Common myeloid progenitor, CD34-positive (primary cell): ENCODE data around the gene CCDC126.
"Not testable (repeated sequence)": the region's sequence is repeated elsewhere in the genome, so short reads cannot be mapped to it uniquely, and the experiment has no call there.

ENCODE experiments used
- CTCF ChIA-PET: fragments of 350-600 bp; sonication (Branson Sonifier 250); formaldehyde crosslinking; loops from one replicate; lab custom pipeline; 2021; ENCODE audit warnings: antibody characterized with exemption; lab: Charles Lee
- POLR2A ChIA-PET: fragments of 350-600 bp; sonication (Branson Sonifier 250); formaldehyde crosslinking; loops from one replicate; lab custom pipeline; 2021; ENCODE audit warnings: antibody characterized with exemption; lab: Charles Lee
- DNase-seq, 3 donors: peaks; one replicate each; pipeline versions ENCODE4 v3.0.0 to v3.0.0-alpha.2; 2013
- H3K27ac ChIP-seq, 2 experiments: 1 replicate in 1 of 2; 2 replicates in 1 of 2; pipeline ENCODE4 v1.7.0; 2013; ENCODE audit warnings: inconsistent platforms in 2 of 2, low read length in 2 of 2, mild to moderate bottlenecking in 2 of 2, low read depth in 1 of 2, moderate library complexity in 1 of 2; ENCODE audit not compliant: severe bottlenecking in 2 of 2, insufficient read depth in 1 of 2, poor library complexity in 1 of 2
- H3K27me3 ChIP-seq, 5 experiments: replicated peaks in 2 of 5; 1 replicate in 3 of 5; 2 replicates in 2 of 5; pipeline versions ENCODE4 v1.6.1 to v1.7.0; 2013; ENCODE audit warnings: low read length in 4 of 5, mild to moderate bottlenecking in 2 of 5, moderate library complexity in 2 of 5, inconsistent platforms in 1 of 5; ENCODE audit not compliant: insufficient read depth in 5 of 5, control insufficient read depth in 4 of 5
- H3K36me3 ChIP-seq, 4 experiments: 1 replicate in 2 of 4; 2 replicates in 2 of 4; pipeline versions ENCODE4 v1.6.1 to v1.7.0; 2013; ENCODE audit warnings: low read length in 3 of 4, control low read depth in 1 of 4, mild to moderate bottlenecking in 1 of 4; ENCODE audit not compliant: control insufficient read depth in 4 of 4, insufficient read depth in 4 of 4
- H3K4me1 ChIP-seq, 4 experiments: 1 replicate in 3 of 4; 2 replicates in 1 of 4; pipeline versions ENCODE4 v1.6.1 to v1.7.1; 2013; ENCODE audit warnings: low read length in 3 of 4, mild to moderate bottlenecking in 3 of 4, control low read depth in 1 of 4, inconsistent platforms in 1 of 4, moderate library complexity in 1 of 4; ENCODE audit not compliant: control insufficient read depth in 4 of 4, insufficient read depth in 4 of 4; ENCODE audit errors: control extremely low read depth in 1 of 4
- H3K4me3 ChIP-seq, 7 experiments: 1 replicate in 4 of 7; 2 replicates in 3 of 7; pipeline versions ENCODE4 v1.5.1 to v1.7.0; 2013; ENCODE audit warnings: mild to moderate bottlenecking in 7 of 7, low read length in 6 of 7, moderate library complexity in 6 of 7, inconsistent platforms in 2 of 7, low read depth in 2 of 7, control low read depth in 1 of 7; ENCODE audit not compliant: insufficient read depth in 4 of 7, control insufficient read depth in 1 of 7; ENCODE audit errors: extremely low read depth in 1 of 7
- H3K9me3 ChIP-seq, 5 experiments: 1 replicate in 4 of 5; 2 replicates in 1 of 5; pipeline versions ENCODE4 v1.6.1 to v1.7.1; 2013; ENCODE audit warnings: low read length in 4 of 5, mild to moderate bottlenecking in 2 of 5, inconsistent platforms in 1 of 5, low read depth in 1 of 5, moderate library complexity in 1 of 5; ENCODE audit not compliant: control insufficient read depth in 4 of 5, insufficient read depth in 2 of 5; ENCODE audit errors: control extremely low read depth in 1 of 5
- WGBS: methylation state at CpG from one replicate; pipeline ENCODE4 v1.1.5; 2013; ENCODE audit not compliant: insufficient coverage; 5-methylcytosine and 5-hydroxymethylcytosine counted together

CCDC126 gene

GRCh38 chr7:23679898-23680413, 82.8 kb downstream of the CCDC126 start, which contains the start of gene FAM221A:
Gene FAM221A, plus strand, starts transcription at chr7:23680199. Its CDS starts 20 bp downstream, at chr7:23680219.
- H3K9me3 ChIP-seq, result no peaks in the 10 kb centered on the region
- POLR2A ChIA-PET, result no interaction called here
- CTCF ChIA-PET, result interaction anchor here (1.0 to 10.2 kb wide), 5 partner anchors 12 to 81 kb away, joined by 3 to 69 read pairs (median 3); no protein-coding TSS in a partner anchor
- 0% methylated on average over 36 of the region's 53 CpGs for WGBS
- H3K4me1 ChIP-seq, result peaks cover 0 to 15% (median 6%) of the 10 kb centered on the region in 4 experiments
- peak within 1 kb of the TSS; percentile 59 to 92 (median 76) for H3K4me3 ChIP-seq
- H3K36me3 ChIP-seq, result peaks cover 0 to 6% (median under 1%) of the 10 kb centered on the region in 4 experiments
- no peaks in the 10 kb centered on the region for H3K27me3 ChIP-seq
- H3K27ac ChIP-seq, result peak within 1 kb of the TSS in 1 of 2 experiments; percentile 31
- DNase-seq, result peak; percentile 87 to 91 (median 88)

- Histone ChIP-seq H3K27me3 (no peaks in the 10 kb centered on the region), H3K4me3 (peak overlapping the region; percentile 59 to 92 (median 76)), H3K4me1 (peaks cover 0 to 15% (median 6%) of the 10 kb centered on the region in 4 experiments), H3K9me3 (no peaks in the 10 kb centered on the region), H3K27ac (peak overlapping the region in 1 of 2 experiments; percentile 31), H3K36me3 (peaks cover 0 to 11% (median under 1%) of the 10 kb centered on the region in 4 experiments)
- WGBS, result 6% methylated on average over 38 of the region's 42 CpGs
- ChIA-PET CTCF (interaction anchor here (0.5 to 10.2 kb wide), 8 partner anchors 11 to 882 kb away, joined by 3 to 69 read pairs (median 3); no protein-coding TSS in a partner anchor), POLR2A (no interaction called here)
- peak; percentile 22 to 69 (median 66) for DNase-seq
Observed at GRCh38 chr7:23680414-23681405, 83.5 kb downstream of the CCDC126 start.

GRCh38 chr7:23684041-23684440, 86.9 kb downstream of the CCDC126 start:
- not testable (repeated sequence) for H3K27ac ChIP-seq, DNase-seq, H3K9me3 ChIP-seq, H3K4me3 ChIP-seq, H3K27me3 ChIP-seq
- peaks cover 0 to 15% (median 6%) of the 10 kb centered on the region in 4 experiments for H3K4me1 ChIP-seq
- CTCF ChIA-PET, result interaction anchor here (0.7 to 10.2 kb wide), 3 partner anchors 11 to 91 kb away, joined by 3 to 69 read pairs (median 14); no protein-coding TSS in a partner anchor
- POLR2A ChIA-PET, result interaction anchor here (0.8 kb wide), 1 partner anchor 14 kb away, joined by 5 read pairs; no protein-coding TSS in a partner anchor
- 98% methylated on average over 6 of the region's 6 CpGs for WGBS
- H3K36me3 ChIP-seq, result peaks cover 0 to 11% (median 5%) of the 10 kb centered on the region in 4 experiments

GRCh38 chr7:23685731-23686130, 88.5 kb downstream of the CCDC126 start:
- ChIA-PET POLR2A (no interaction called here), CTCF (interaction anchor here (1.5 to 10.2 kb wide), 3 partner anchors 9 to 27 kb away, joined by 3 to 69 read pairs (median 14); no protein-coding TSS in a partner anchor)
- peaks cover 0 to 15% (median 8%) of the 10 kb centered on the region in 4 experiments for H3K36me3 ChIP-seq
- H3K4me1 ChIP-seq, result peaks cover 0 to 6% (median 3%) of the 10 kb centered on the region in 4 experiments
- H3K27ac ChIP-seq, result no peak overlapping the region
- 92% methylated on average over 3 of the region's 3 CpGs for WGBS
- DNase-seq, result peak in 2 of 3 donors; percentile 26 to 33
- no peaks in the 10 kb centered on the region for H3K9me3 ChIP-seq
- no peaks in the 10 kb centered on the region for H3K27me3 ChIP-seq
- H3K4me3 ChIP-seq, result no peak overlapping the region

- POLR2A ChIA-PET, result no interaction called here
- no peaks in the 10 kb centered on the region for H3K27me3 ChIP-seq
- H3K36me3 ChIP-seq, result peaks cover 0 to 22% (median 12%) of the 10 kb centered on the region in 4 experiments
- no peak overlapping the region for H3K27ac ChIP-seq
- H3K4me3 ChIP-seq, result no peak overlapping the region
- no peak for DNase-seq
- H3K9me3 ChIP-seq, result no peaks in the 10 kb centered on the region
- 100% methylated on average over 1 of the region's 2 CpGs for WGBS
- no peaks in the 10 kb centered on the region for H3K4me1 ChIP-seq
- CTCF ChIA-PET, result interaction anchor here (0.8 to 3.8 kb wide), 5 partner anchors 8 to 25 kb away, joined by 3 to 14 read pairs (median 5); partner anchors contain the start of gene STK31
Observed at GRCh38 chr7:23687011-23687410, 89.8 kb downstream of the CCDC126 start.

- peaks cover 0 to 37% (median 16%) of the 10 kb centered on the region in 4 experiments for H3K36me3 ChIP-seq
- H3K9me3 ChIP-seq, result no peaks in the 10 kb centered on the region
- H3K27ac ChIP-seq, result no peak overlapping the region
- H3K4me3 ChIP-seq, result no peak overlapping the region
- no peaks in the 10 kb centered on the region for H3K4me1 ChIP-seq
- WGBS, result 100% methylated on average over 1 of the region's 4 CpGs
- CTCF ChIA-PET, result interaction anchor here (0.9 kb wide), 1 partner anchor 22 kb away, joined by 4 read pairs; no protein-coding TSS in a partner anchor
- POLR2A ChIA-PET, result no interaction called here
- no peaks in the 10 kb centered on the region for H3K27me3 ChIP-seq
- no peak for DNase-seq
Observed at GRCh38 chr7:23689165-23689564, 92.0 kb downstream of the CCDC126 start.
